MM.1S (cell line): ENCODE results near the gene SH2D7.

Source experiments
- DNase-seq: peaks from one replicate; pipeline ENCODE4 v3.0.0-alpha.2; 2015
- H2AFZ ChIP-seq: fragments of 300-600 bp; sonication (generic); 2 replicates; pipeline ENCODE4 v1.6.0; 2016; ENCODE audit warnings: antibody characterized with exemption, low read length
- H3F3A ChIP-seq: fragments of 300-600 bp; sonication (generic); 2 replicates; pipeline ENCODE4 v1.6.1; 2016; ENCODE audit warnings: mild to moderate bottlenecking, antibody characterized with exemption, low read length, moderate library complexity, mixed read lengths; ENCODE audit not compliant: insufficient read depth
- H3K27ac ChIP-seq: fragments of 300-600 bp; sonication (generic); 2 replicates; pipeline ENCODE4 v1.5.1; 2016; ENCODE audit warnings: mild to moderate bottlenecking, low read length
- H3K27me3 ChIP-seq: fragments of 300-600 bp; sonication (generic); replicated peaks from 2 replicates; pipeline ENCODE4 v1.6.0; 2016; ENCODE audit warnings: low read length; ENCODE audit not compliant: insufficient read depth
- H3K36me3 ChIP-seq: fragments of 300-600 bp; sonication (generic); replicated peaks from 2 replicates; pipeline ENCODE4 v1.6.1; 2016; ENCODE audit warnings: mild to moderate bottlenecking, low read length, mixed read lengths; ENCODE audit not compliant: insufficient read depth
- H3K4me1 ChIP-seq: fragments of 300-600 bp; sonication (generic); 2 replicates; pipeline ENCODE4 v1.6.1; 2016; ENCODE audit warnings: low read length, mixed read lengths
- H3K4me2 ChIP-seq: fragments of 300-600 bp; sonication (generic); 2 replicates; pipeline ENCODE4 v1.6.0; 2016; ENCODE audit warnings: low read depth, low read length
- H3K4me3 ChIP-seq: fragments of 300-600 bp; sonication (generic); 2 replicates; pipeline ENCODE4 v1.5.1; 2016; ENCODE audit warnings: low read length, mixed read lengths
- H3K79me2 ChIP-seq: fragments of 300-600 bp; sonication (generic); 2 replicates; pipeline ENCODE4 v1.6.1; 2016; ENCODE audit warnings: mixed run types, low read length, mixed read lengths
- H3K9ac ChIP-seq: fragments of 300-600 bp; sonication (generic); 2 replicates; pipeline ENCODE4 v1.6.1; 2016; ENCODE audit warnings: low read length, mixed read lengths
- H3K9me2 ChIP-seq: fragments of 300-600 bp; sonication (generic); replicated peaks from 2 replicates; pipeline ENCODE4 v1.6.1; 2016; ENCODE audit warnings: mild to moderate bottlenecking, low read length, mixed read lengths; ENCODE audit not compliant: insufficient read depth
- H3K9me3 ChIP-seq: fragments of 300-600 bp; sonication (generic); replicated peaks from 2 replicates; pipeline ENCODE4 v1.6.1; 2016; ENCODE audit warnings: mild to moderate bottlenecking, low read length, mixed read lengths; ENCODE audit not compliant: insufficient read depth
- H4K20me1 ChIP-seq: fragments of 300-600 bp; sonication (generic); 2 replicates; pipeline ENCODE4 v1.6.1; 2016; ENCODE audit warnings: mild to moderate bottlenecking, low read length, moderate library complexity, mixed read lengths; ENCODE audit not compliant: insufficient read depth
- CTCF ChIP-seq: fragments of 300-600 bp; sonication (generic); IDR thresholded peaks from 2 replicates; pipeline ENCODE4 v1.5.1; 2016; ENCODE audit warnings: antibody characterized with exemption, low read length, mixed read lengths
- EZH2 ChIP-seq: fragments of 300-600 bp; sonication (generic); optimal IDR thresholded peaks from 2 replicates; pipeline ENCODE3; 2017; ENCODE audit warnings: low read depth, mild to moderate bottlenecking, antibody characterized with exemption, low read length, mixed read lengths
- EZH2phosphoT487 ChIP-seq: fragments of 300-600 bp; sonication (generic); IDR thresholded peaks from 2 replicates; pipeline ENCODE4 v1.6.1; 2018; ENCODE audit warnings: antibody characterized with exemption, low read length

The SH2D7 gene

GRCh38 chr15:78109156-78109555, 16.8 kb downstream of the SH2D7 start:
- Histone ChIP-seq H3K27me3 (no peaks in the 10 kb centered on the region), H3K27ac (no peak overlapping the region), H4K20me1 (no peaks in the 10 kb centered on the region), H3K9me2 (no peaks in the 10 kb centered on the region), H2AFZ (no peak overlapping the region), H3K79me2 (no peaks in the 10 kb centered on the region), H3F3A (no peaks in the 10 kb centered on the region), H3K9me3 (no peaks in the 10 kb centered on the region), H3K4me2 (no peak overlapping the region), H3K9ac (no peak overlapping the region), H3K4me1 (no peaks in the 10 kb centered on the region), H3K36me3 (no peaks in the 10 kb centered on the region), H3K4me3 (no peak overlapping the region)
- no peak for DNase-seq
- TF ChIP-seq EZH2 = no peak
- no peak for TF ChIP-seq CTCF
- TF ChIP-seq EZH2phosphoT487 = no peak

GRCh38 chr15:78110096-78110495, 17.7 kb downstream of the SH2D7 start:
- H3K4me2 ChIP-seq = no peak overlapping the region
- H3K4me1 ChIP-seq = no peaks in the 10 kb centered on the region
- no peaks in the 10 kb centered on the region for H3K36me3 ChIP-seq
- no peaks in the 10 kb centered on the region for H3K9me2 ChIP-seq
- TF ChIP-seq EZH2phosphoT487 = no peak
- TF ChIP-seq CTCF = no peak
- TF ChIP-seq EZH2 = no peak
- H2AFZ ChIP-seq = no peak overlapping the region
- H3K27me3 ChIP-seq = no peaks in the 10 kb centered on the region
- no peak overlapping the region for H3K4me3 ChIP-seq
- no peaks in the 10 kb centered on the region for H3F3A ChIP-seq
- H4K20me1 ChIP-seq = no peaks in the 10 kb centered on the region
- H3K9me3 ChIP-seq = no peaks in the 10 kb centered on the region
- no peak overlapping the region for H3K9ac ChIP-seq
- no peaks in the 10 kb centered on the region for H3K79me2 ChIP-seq
- DNase-seq = no peak
- H3K27ac ChIP-seq = no peak overlapping the region

GRCh38 chr15:78110916-78111475, 18.6 kb downstream of the SH2D7 start:
- H3K27ac ChIP-seq = no peak overlapping the region
- no peaks in the 10 kb centered on the region for H4K20me1 ChIP-seq
- no peak overlapping the region for H3K9ac ChIP-seq
- TF ChIP-seq EZH2phosphoT487 (no peak), EZH2 (no peak), CTCF (no peak)
- H2AFZ ChIP-seq = no peak overlapping the region
- no peaks in the 10 kb centered on the region for H3K36me3 ChIP-seq
- H3F3A ChIP-seq = no peaks in the 10 kb centered on the region
- H3K4me2 ChIP-seq = no peak overlapping the region
- H3K4me3 ChIP-seq = no peak overlapping the region
- no peaks in the 10 kb centered on the region for H3K4me1 ChIP-seq
- DNase-seq = no peak
- H3K79me2 ChIP-seq = no peaks in the 10 kb centered on the region
- H3K9me2 ChIP-seq = no peaks in the 10 kb centered on the region
- no peaks in the 10 kb centered on the region for H3K9me3 ChIP-seq
- no peaks in the 10 kb centered on the region for H3K27me3 ChIP-seq
